GF-D8 (cell line): Measurements from ENCODE around the gene ZNF850.
"Not testable (repeated sequence)": the region's sequence is repeated elsewhere in the genome, so short reads cannot be mapped to it uniquely, and the experiment has no call there.

ENCODE experiments used
- DNase-seq: peaks from one replicate; lab custom pipeline; 2025; lab: John Stamatoyannopoulos, UW

ZNF850 gene

DNA sequence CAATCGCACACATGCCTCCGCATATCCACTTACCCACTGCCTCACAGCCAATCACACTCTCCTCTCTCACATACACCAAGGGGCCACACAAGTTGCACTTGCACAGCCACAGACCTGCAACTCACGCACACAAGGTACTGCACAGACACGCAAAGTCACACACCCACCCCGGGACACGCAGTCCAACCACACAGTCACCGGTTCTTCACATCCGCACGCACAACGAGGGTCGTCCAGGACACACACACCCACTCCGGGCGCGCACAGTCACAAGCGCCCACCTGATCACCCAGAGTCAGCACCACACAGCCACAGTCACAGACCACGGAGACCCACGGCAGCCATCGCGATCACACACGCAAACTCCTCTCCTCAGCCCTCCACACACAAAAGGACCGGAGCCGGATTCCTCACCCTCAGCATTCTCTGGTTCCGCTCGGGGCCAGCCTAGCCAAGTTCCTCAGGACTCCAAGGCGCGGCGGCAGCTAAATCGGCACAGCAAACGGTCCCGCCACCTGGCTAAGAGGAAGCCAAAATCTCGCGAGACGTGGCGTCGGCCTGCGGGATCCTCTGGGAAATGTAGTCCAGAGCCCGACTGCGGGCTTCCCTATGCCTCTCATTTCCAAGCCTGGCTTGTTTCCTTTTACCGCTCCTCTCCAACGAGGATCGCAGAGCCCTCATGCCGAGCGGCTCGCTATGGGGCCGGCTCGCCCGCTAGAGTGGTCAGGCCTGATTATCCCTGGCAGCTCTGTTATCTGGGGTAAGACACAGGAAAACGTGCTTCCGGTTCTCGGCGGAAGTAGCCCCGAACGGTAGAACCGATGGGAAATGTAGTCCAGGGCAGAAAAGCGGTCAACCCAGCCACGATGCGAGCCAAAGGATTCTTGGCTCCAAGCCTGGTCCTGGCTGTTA, at the start of gene ZNF850:
Gene ZNF850, minus strand, starts transcription at position 497 of the 912 bp plus-strand sequence. CDS start 10,201 bp downstream, outside the sequence.
- peak; percentile 81 for DNase-seq

DNA sequence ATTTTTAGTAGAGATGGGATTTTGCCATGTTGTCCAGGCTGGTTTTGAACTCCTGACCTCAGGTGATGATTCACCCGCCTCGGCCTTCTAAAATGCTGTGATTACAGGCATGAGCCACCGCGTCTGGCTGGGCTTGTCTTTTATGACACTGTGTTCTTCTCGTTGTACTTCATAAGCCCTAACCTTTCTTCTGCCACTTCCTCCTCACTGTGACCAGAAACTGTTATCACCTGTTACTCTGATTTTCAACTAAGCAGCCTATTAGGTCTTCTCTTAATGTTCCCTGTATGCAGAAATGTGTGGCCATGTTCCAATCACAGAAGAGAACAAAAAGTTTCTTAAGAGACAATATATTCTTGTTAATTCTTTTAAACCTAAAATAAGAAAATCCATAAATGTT, 49.2 kb upstream of the ZNF850 start:
- no peak for DNase-seq

DNA sequence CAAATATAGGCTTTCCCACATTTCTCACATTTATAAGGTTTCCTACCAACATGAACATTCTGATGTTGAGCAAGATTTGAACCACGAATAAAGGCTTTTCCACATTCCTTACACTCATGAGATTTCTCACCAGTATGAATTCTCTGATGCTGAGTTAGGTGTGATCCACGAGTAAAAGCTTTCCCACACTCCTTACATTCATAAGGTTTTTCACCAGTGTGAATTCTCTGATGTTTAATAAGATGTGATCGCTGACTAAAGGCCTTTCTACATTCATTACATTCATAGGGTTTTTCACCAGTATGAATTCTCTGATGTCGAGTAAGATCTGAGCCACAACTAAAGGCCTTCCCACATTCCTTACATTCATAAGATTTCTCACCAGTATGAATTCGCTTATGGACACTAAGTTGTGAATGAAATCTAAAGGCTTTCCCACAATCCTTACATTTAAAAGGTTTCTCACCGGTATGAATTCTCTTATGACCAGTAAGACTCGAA, 46.6 kb upstream of the ZNF850 start:
- no peak for DNase-seq

DNA sequence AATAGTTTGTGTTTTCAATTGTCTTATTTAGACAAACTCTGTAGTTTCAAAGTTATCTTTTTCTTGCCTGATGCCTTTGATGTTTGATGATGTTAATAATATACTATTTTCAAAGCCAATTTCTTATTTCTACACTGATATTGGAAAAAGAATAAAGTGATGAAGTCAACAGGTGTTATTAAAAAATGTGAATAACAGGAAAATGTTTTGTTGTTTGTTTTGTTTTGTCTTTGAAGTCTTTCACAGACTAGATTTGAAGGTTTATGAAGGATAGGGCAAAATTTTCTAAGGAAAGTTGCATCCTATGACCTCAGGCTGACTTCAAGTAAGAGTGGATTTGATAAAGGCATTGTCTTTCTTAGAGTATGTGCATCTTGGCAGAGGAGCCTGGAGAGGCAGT, 34.4 kb upstream of the ZNF850 start:
- DNase-seq: no peak

DNA sequence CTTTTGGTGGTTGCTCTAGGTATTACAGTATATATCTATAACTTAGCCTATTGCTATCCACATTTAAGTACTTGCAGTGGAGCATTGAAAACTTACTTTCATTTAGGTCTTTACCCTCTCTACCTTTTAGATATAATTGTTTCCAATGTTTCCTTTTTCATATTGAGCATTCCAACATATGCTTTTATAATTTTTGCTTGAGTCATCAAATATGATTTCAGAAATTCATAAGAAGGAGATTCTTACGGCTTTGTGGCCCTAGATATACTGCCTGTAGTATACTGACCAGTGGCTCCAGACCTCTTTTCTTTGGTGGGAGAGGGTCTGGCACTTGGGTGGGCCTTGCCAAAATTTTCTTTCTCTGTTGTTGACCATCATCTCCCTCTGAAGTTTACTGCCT, 32.8 kb upstream of the ZNF850 start:
- no peak for DNase-seq

DNA sequence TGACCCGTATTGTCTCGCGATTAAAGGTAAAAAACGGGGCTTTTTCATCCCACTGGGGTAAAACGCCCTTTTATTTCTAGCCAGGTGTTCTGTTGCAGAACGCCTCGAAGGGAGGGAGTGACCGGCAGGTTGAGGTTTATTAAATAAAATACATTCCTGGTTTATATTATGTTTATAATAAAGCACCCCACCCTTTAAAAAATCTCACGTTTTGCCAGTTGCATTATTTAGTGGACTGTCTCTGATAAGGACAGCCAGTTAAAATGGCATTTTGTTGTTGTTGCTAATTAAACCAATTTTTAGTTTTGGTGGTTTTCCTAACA, 25.1 kb upstream of the ZNF850 start:
- peak; percentile 57 for DNase-seq

DNA sequence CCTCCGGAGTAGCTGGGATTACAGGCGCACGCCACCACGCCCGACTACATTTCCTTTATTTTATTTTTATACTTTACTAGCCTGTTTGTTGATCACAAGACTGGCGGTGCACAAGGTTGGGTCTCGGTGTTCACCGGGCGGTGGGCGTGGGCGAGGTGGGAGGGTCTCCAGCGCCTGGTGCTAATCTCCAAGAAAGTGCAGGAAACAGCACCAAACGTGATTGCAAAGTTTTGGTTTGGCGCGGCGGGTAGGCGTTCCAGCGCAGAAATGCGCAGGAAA, 24.0 kb upstream of the ZNF850 start:
- no peak for DNase-seq

DNA sequence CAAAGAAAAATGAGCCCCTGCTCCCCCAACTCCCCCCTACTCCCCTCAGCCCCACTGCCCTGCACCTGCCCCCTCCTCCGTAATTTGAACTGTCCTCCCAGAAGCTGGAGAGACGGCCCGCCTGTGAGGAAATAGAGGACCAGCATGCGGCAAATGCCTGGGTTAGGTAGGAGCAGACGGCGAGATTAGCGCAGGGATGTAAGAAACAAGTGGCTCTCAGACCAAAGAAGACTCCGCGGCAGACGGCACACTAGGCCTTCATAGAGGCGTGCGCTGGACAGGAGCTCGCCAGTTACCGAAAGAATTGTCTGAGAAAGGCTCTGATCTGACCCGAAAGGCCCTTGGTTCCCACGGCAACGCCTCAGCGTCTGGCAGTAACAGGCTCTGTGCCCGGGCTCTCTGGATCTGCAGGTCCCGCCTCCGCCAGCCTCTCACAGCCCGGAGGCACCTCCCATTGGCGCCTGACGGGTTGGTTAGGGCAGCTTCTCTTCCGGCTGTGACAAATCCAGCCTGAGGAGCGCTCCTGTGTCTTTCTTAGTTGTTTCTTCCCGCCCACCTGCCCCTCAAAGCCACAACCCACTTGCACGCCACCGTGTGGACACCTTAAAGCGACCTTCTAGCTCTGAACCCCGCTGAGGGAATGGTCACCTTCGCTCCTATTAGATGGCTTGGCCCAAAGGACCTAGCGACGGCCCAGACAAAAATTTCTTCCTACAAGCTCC, 19.0 kb upstream of the ZNF850 start:
- DNase-seq: not testable (repeated sequence)

DNA sequence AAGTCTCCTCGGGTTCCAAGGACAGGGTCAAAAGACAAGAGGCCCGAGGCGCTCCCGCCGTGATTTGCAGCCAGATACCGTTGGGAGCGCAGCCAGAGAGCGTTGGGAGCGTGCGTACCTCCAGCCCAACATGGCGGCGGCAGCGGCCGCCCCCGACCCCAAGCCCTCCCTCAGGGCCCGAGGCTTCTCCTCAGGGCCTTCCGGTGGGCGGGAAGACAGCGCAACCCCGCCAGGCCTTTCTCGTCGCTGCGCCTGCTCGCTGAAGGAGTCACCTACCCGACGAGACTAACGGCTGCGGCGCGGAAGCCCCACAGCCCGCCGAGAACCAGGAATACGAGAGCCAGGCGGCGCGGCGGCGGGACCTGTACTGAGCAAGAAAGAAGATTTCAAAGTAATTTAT, 3.2 kb upstream of the ZNF850 start:
- no peak for DNase-seq

DNA sequence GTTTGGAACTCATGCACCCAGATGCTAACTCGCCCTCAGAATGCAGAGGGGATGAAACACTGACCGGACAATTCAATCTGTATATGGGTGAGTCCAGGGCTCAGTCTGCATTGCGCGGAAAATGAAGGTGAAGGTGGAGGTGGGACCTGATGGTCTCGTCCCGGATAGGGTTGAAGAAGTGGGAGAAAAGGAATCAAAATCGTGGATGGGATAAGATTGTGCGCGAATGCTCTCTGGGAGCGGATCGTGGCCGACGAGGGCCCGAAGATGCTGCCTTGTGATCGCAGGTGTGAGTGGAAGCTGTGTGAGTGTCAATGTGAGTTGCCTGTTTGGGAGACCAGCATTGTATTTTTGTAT, 594 bp upstream of the ZNF850 start:
- no peak for DNase-seq

DNA sequence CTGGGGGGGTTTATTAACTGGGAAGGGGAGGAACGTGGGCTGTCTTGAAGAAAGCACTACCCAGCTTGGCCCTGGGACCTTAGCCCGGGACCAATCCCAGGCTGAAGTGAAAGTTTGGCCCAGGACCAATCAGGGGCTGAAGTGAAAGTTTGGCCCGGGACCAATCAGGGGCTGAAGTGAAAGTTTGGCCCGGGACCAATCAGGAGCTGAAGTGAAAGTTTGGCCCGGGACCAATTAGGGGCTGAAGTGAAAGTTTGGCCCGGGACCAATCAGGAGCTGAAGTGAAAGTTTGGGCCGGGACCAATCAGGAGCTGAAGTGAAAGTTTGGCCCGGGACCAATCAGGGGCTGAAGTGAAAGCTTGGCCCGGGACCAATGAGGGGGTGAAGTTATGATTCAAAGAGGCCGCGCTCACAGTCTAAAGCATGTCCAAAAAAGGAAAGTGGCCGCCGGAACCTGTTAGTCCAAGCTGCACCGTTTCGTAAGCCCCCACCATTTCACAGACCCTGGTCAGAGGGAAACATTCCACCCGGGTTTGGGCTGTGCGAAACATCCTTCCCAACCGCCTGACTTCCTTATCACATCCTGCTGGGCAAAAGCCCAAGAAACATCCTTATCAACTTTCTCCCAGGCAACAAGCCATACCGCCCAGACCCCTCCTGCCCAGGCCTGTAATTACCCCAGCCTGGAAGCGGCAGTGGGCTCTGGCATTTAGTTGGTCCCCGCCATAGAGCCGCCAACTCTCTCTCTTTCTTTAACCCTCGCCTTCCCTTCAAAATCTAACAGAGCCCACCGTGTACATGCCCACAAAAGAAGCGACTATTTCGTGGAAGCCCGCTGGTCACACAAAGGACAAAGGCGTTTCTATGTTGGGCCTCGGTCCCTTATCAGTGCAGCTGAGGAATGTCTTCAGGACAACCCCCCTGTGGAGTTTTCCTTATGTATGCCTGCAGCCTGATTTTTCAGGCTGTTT, 1.1 kb downstream of the ZNF850 start:
- DNase-seq: peak; percentile 88

DNA sequence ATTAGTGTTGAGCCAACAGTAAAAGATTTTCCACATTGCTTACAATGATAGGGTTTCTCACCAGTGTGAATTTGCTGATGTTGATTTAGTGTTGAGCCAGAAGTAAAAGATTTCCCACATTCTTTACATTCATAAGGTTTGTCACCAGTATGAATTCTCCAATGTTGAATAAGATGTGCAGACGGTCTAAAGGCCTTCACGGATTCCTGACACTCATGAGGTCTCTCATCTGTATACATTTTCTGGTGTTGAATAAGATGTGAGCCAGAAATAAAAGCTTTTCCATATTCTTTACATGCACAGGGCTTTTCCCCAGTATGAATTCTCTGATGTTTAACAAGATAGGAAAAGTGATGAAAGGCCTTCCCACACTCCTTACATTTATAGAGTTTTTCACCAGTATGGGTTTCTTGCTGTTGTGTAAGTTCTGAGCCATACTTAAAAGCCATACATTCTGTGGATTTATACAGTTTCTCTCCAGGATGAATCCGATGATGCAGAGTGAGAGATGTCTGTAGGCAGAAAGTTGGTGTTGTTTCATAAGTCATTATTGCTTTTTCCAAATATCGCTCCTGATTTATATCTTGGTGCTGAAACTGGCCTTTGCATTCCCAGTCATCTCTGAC, 22.4 kb downstream of the ZNF850 start:
- DNase-seq: no peak

DNA sequence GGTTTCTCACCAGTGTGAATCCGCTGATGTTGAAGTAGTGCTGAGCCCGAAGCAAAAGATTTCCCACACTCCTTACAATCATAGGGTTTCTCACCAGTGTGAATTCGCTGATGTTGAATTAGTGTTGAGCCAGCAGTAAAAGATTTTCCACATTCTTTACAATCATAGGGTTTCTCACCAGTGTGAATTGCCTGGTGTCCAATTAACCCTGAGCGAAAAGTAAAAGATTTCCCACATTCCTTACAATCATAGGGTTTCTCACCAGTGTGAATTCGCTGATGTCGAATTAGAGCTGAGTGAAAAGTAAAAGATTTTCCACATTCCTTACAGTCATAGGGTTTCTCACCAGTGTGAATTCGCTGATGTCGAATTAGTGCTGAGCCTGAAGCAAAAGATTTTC, 23.0 kb downstream of the ZNF850 start:
- not testable (repeated sequence) for DNase-seq

DNA sequence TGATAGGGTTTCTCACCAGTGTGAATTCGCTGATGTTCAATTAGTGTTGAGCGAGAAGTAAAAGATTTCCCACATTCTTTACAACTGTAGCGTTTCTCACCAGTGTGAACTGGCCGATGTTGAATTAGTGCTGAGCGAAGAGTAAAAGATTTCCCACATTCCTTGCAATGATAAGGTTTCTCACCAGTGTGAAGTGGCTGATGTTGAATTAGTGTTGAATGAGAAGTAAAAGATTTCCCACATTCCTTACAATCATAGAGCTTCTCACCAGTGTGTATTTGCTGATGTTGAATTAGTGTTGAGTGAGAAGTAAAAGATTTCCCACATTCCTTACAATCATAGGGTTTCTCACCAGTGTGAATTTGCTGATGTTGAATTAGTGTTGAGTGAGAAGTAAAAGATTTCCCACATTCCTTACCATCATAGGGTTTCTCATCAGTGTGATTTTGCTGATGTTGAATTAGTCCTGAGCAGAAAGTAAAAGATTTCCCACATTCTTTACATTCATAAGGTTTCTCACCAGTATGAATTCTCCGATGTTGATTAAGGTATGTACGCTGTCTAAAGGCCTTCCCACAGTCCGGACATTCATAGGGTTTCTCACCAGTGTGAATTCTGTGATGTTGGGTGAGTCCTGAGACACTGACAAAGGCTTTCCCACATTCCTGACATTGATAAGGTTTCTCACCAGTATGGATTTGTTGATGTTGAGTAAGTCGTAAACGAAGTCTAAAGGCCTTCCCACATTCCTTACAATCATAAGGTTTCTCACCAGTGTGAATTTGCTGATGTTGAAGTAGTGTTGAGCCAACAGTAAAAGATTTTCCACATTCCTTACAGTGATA, 24.0 kb downstream of the ZNF850 start:
- DNase-seq: no peak

DNA sequence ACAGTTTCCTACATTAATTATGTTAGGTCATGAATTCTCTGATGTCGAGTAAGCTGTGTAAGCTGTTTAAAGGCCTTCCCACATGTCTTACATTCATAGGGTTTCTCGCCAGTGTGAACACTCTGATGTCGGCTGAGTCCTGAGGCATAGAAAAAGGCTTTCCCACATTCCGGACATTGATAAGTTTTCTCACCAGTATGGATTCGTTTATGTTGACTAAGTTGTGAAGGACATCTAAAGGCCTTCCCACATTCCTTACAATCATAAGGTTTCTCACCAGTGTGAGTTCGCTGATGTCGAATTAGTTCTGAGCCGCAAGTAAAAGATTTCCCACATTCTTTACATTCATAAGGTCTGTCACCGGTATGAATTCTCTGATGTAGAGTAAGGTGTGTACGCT, 24.9 kb downstream of the ZNF850 start:
- DNase-seq: no peak

DNA sequence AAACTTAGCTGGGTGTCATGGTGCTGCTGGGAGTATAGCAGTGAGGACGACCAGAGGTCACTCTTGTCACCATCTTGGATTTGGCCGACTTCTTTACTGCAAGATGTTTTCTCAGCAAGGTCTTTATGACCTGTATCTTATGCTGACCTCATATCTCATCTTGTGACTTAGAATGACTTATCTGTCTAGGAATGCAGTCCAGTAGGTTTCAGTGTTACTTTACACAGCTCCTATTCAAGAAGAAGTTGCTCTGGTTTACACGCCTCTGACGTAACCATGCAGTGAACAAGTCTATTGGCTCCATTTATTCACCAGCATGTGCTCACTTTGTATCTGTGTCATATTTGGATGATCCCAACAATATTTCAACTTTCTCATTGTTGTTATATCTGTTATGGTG, 26.7 kb downstream of the ZNF850 start:
- no peak for DNase-seq

DNA sequence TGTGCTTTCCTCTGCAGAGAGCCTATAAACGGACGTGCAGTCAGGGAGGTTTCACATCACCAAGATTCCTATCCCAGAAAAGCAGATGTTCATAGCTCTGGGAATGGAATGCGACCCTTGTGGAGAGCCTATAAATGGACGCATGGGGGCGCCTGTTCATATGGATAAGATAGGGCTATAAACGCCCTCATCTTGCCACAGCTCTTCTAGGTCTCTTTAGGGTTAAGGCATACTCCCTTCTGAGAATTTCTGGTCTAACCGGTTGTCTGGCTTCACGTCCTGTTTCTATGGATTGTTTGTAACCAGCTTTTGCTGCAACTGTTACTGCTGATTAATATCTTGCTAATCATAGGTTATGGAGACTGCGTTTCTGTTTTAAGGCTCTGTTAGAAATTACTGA, 36.4 kb downstream of the ZNF850 start:
- not testable (repeated sequence) for DNase-seq

DNA sequence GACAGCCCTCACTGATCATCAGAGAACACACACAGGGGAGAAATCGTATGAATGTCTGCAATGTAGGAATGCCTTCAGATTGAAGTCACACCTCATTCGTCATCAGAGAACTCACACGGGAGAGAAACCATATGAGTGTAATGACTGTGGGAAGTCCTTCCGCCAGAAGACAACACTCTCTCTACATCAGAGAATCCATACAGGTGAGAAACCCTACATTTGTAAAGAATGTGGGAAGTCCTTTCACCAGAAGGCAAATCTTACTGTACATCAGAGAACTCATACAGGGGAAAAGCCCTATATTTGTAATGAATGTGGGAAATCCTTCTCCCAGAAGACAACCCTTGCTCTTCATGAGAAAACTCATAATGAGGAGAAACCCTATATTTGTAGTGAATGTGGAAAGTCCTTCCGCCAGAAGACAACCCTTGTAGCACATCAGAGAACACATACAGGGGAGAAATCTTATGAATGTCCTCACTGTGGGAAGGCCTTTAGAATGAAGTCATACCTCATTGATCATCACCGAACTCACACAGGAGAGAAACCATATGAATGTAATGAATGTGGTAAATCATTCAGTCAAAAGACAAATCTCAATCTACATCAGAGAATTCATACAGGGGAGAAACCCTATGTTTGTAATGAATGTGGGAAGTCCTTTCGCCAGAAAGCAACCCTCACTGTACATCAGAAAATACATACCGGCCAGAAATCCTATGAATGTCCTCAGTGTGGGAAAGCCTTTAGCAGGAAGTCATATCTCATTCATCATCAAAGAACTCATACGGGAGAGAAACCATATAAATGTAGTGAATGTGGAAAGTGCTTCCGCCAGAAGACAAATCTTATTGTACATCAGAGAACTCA, 52.7 kb downstream of the ZNF850 start:
- no peak for DNase-seq

DNA sequence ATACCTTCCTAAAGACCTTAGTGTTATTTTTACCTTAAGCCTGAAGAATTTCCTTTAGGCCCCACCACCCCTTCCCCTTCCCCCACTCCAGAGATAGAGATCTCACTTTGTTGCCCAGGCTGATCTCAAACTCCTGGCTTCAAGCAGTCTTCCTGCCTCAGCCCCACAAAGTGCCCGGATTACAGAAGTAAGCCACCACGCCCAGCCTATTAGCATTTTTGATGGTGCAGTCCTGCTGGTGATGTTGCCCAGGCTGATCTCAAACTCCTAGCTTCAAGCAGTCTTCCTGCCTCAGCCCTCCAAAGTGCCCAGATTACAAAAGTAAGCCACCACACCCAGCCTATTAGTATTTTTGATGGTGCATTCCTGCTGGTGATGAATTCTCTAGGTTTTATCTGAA, 63.2 kb downstream of the ZNF850 start:
- DNase-seq: no peak

DNA sequence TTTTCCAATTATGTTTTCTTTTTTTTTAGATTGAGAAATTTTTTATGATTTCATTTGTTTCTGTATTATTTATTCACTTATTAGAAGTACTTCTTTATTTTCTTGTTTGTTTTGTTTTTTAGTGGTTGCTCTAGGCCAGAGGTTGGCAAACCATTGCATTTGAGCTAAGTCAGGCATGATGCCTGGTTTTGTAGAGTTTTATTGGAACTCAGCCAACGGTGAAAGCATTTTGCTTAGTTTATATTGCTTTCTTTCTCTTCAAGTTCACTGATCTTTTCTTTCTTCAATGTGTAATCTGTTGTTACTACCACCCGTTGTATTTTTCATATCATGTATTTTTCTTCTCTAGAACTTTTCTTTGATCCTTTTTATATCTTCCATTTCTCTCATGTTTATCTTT, 65.5 kb downstream of the ZNF850 start:
- no peak for DNase-seq
